ENCODE measurements around the gene TPK1. TPM values are rescaled to one million over a fixed set of nuclear protein-coding genes. Genes with fewer than 3 reads are reported as not detected.

Gene TPK1
- total RNA-seq, 4 donors from 2014 or later, result 8.0 to 15.6 (median 11.1) TPM

GRCh38 chr7:144736880-144737493 lies 98.9 kb downstream of the TPK1 start:
- TF ChIP-seq, protein P1, sequence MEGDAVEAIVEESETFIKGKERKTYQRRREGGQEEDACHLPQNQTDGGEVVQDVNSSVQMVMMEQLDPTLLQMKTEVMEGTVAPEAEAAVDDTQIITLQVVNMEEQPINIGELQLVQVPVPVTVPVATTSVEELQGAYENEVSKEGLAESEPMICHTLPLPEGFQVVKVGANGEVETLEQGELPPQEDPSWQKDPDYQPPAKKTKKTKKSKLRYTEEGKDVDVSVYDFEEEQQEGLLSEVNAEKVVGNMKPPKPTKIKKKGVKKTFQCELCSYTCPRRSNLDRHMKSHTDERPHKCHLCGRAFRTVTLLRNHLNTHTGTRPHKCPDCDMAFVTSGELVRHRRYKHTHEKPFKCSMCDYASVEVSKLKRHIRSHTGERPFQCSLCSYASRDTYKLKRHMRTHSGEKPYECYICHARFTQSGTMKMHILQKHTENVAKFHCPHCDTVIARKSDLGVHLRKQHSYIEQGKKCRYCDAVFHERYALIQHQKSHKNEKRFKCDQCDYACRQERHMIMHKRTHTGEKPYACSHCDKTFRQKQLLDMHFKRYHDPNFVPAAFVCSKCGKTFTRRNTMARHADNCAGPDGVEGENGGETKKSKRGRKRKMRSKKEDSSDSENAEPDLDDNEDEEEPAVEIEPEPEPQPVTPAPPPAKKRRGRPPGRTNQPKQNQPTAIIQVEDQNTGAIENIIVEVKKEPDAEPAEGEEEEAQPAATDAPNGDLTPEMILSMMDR (IDR thresholded peaks at IDR 0.05; ENCODE audit: low read depth), result no peak

DNA sequence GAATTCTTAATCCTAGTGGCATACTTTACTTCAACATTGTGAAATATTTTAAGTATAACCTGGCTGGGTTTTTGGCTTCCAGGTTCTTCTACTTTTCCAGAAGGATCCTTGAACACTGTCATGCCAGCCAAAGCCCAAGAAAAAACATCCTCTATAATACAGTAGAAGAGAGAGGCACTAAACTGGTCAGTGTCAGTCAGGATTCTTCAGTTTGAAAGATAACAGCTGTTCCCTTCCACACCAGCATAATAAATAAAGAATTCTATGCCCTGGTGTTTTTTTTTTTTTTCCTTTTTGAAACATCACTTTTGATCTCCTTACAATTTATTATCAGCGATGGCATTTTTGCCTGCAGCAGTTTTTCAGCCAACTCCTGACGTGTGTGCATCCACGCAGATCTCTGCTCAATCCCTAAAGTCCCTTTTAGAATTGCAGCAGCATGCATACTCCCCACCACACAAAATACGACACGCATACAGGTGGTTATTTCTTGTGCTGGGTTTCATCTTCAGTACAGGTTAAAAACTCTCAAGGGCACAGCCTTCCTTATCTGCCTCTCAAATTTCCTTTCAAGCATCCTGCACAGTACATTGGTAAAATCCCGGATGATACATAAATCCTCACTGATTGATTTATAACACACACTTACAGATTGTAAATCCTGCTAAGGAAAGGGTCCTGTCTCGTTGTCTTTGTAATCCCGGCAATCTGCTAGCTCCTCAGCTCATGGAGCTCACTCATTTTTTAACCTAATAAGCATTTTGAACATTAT lies 100.2 kb downstream of the TPK1 start:
- TF ChIP-seq, protein P1 (IDR thresholded peaks at IDR 0.05; ENCODE audit: low read depth), result no peak

GRCh38 chr7:144731661-144732351 lies 104.0 kb downstream of the TPK1 start:
- TF ChIP-seq, protein P1 (IDR thresholded peaks at IDR 0.05; ENCODE audit: low read depth), result no peak

DNA sequence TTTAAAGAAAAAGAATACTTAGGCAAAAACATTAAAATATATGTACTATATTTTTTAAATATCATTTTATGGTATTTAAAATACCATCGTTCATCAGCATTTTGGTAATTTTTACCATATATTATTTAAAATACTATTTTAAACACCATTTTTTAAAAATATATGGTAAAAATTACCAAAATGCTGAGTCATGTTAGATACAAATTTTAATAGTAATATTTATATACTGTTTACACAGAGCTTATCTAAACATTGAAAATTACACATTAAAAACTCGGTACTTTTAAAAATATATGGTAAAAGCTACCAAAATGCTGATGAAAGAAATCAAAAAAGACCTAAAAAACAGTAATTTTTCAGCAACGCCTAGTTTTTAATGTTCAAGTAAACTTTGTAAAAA lies 105.6 kb downstream of the TPK1 start:
- TF ChIP-seq, protein P1 (IDR thresholded peaks at IDR 0.05; ENCODE audit: low read depth), result no peak

GRCh38 chr7:144729226-144729625 lies 106.6 kb downstream of the TPK1 start:
- TF ChIP-seq, protein P1 (IDR thresholded peaks at IDR 0.05; ENCODE audit: low read depth), result no peak

DNA sequence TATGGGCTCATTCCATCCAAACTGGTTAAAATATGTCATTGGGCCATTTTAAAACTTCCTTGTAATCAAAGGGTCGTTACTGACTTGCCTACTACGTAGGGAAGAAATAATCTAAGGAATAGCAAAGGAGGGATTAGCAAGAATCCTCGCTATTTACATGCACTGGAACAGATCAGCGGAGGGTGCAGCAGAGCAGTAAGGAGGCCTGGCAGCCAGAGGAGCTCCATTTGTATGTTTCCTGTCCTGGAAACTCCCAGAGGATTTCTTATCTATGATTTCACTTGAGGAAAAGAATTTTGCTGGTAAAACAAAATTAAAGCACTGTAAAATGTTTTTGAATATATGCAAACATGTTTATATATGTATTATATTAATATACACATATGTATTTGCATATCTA lies 107.3 kb downstream of the TPK1 start:
- TF ChIP-seq, protein P1 (IDR thresholded peaks at IDR 0.05; ENCODE audit: low read depth), result no peak

- TF ChIP-seq, protein P1 (IDR thresholded peaks at IDR 0.05; ENCODE audit: low read depth), result no peak
These were observed 110.8 kb downstream of the TPK1 start for GRCh38 chr7:144725070-144725469.
